Left hindlimb (tissue), 1 donor: ENCODE results near the gene MLF2.

ENCODE experiments used
- DNase-seq: peaks from one replicate; pipeline ENCODE4 v3.0.0-alpha.2; 2018

The MLF2 gene

GRCh38 chr12:6777386-6777785 lies 24.4 kb upstream of the MLF2 start:
- DNase-seq = no peak

GRCh38 chr12:6775185-6776174 lies 22.5 kb upstream of the MLF2 start:
- no peak for DNase-seq

- no peak for DNase-seq
Observed at GRCh38 chr12:6774499-6775062, 21.6 kb upstream of the MLF2 start.

GRCh38 chr12:6773590-6774351 lies 20.8 kb upstream of the MLF2 start:
- no peak for DNase-seq

GRCh38 chr12:6772726-6773589 lies 20.0 kb upstream of the MLF2 start:
- no peak for DNase-seq

- no peak for DNase-seq
Observed at GRCh38 chr12:6772331-6772695, 19.4 kb upstream of the MLF2 start, which contains the start of gene LAG3. LAG3 (plus strand) TSS chr12:6772520; CDS start chr12:6772853, 333 bp downstream.

- DNase-seq = no peak
Observed at GRCh38 chr12:6771509-6772330, 18.8 kb upstream of the MLF2 start.

- no peak for DNase-seq
Observed at GRCh38 chr12:6771091-6771495, 18.2 kb upstream of the MLF2 start.

- DNase-seq = no peak
Observed at GRCh38 chr12:6770600-6770999, 17.7 kb upstream of the MLF2 start.

- DNase-seq = no peak
Observed at GRCh38 chr12:6770094-6770493, 17.2 kb upstream of the MLF2 start.

- no peak for DNase-seq
Observed at GRCh38 chr12:6769666-6770065, 16.7 kb upstream of the MLF2 start.

GRCh38 chr12:6768990-6769389 lies 16.0 kb upstream of the MLF2 start:
- DNase-seq = peak; percentile 66

- DNase-seq = no peak
Observed at GRCh38 chr12:6768437-6768914, 15.5 kb upstream of the MLF2 start.

GRCh38 chr12:6767353-6768319 lies 14.7 kb upstream of the MLF2 start:
- DNase-seq = no peak

- peak; percentile 86 for DNase-seq
Observed at GRCh38 chr12:6766651-6767349, 13.9 kb upstream of the MLF2 start.

- DNase-seq = peak; percentile 96
Observed at GRCh38 chr12:6765634-6766581, 13.0 kb upstream of the MLF2 start, which contains the start of gene PTMS. PTMS (plus strand) TSS chr12:6766363; CDS start chr12:6766706, 343 bp downstream.

GRCh38 chr12:6765048-6765633 lies 12.2 kb upstream of the MLF2 start:
- DNase-seq = no peak
